ENCODE results near the gene ZNF521.

DNA sequence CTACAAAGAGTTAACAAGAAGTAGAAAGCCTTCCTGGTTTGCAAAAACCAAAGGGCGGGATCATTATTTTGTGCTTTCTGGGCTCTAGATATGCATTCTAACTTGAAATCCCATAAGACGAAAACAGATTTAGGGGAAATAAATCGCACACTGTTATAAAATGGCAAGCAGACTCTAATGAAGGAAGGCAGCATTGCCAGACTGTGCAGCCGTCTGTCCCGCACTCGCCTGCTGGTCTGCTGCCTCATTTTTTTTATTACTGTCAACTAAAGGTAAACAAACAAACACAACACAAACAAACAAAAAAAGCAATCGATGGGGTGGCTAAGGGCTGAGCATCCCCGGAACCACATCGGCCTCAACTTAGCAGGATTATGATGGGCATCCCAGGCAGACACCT is 24.4 kb downstream of the ZNF521 start:
- TF ChIP-seq CTCF (IDR thresholded peaks at IDR 0.05), result no peak
- no peak for TF ChIP-seq POLR2A (IDR thresholded peaks at IDR 0.05)

All from thyroid gland (tissue), 4 donors.